Bronchial epithelial cell (primary cell): Measurements from ENCODE around the gene FBXL2. TPM values are rescaled to one million over a fixed set of nuclear protein-coding genes. Genes with fewer than 3 reads are reported as not detected.

Source experiments
- DNase-seq: peaks from one replicate; pipeline ENCODE4 v3.0.0-alpha.2; 2010; ENCODE audit warnings: low read depth
- FAIRE-seq: peaks from 2 replicates; lab custom pipeline; 2011; peaks lifted over from hg19 to GRCh38; lab: Jason Lieb, UNC
- H3K27me3 ChIP-seq: 2 replicates; pipeline ENCODE4 v1.5.1; 2011; ENCODE audit warnings: low read length; ENCODE audit not compliant: control insufficient read depth, insufficient read depth
- H3K36me3 ChIP-seq: 2 replicates; pipeline ENCODE4 v1.5.1; 2011; ENCODE audit warnings: low read length; ENCODE audit not compliant: control insufficient read depth, insufficient read depth
- H3K4me3 ChIP-seq: 2 replicates; pipeline ENCODE4 v1.5.1; 2011; ENCODE audit warnings: mild to moderate bottlenecking, low read depth, low read length, control low read depth
- CTCF ChIP-seq: IDR thresholded peaks from 2 replicates; pipeline ENCODE4 v1.5.1; 2011; ENCODE audit warnings: mild to moderate bottlenecking, moderate library complexity, low read length, control low read depth, inconsistent platforms; ENCODE audit not compliant: insufficient read depth, severe bottlenecking
- total RNA-seq: library from RNA; depleted of rRNA; stranded (reverse); fragments of >200 nt; gene quantifications from 2 replicates; pipeline ENCODE4 v1.2.1, GENCODE V29; 2014

The FBXL2 gene
- total RNA-seq, 1 donor from 2014 or later, result 13.4 TPM

GRCh38 chr3:33388374-33389100, 111.3 kb downstream of the FBXL2 start:
- H3K36me3 ChIP-seq, result peaks cover 10% of the 10 kb centered on the region
- FAIRE-seq (no peak), DNase-seq (no peak)
- TF ChIP-seq CTCF, result no peak
- H3K4me3 ChIP-seq, result no peak overlapping the region
- no peaks in the 10 kb centered on the region for H3K27me3 ChIP-seq

GRCh38 chr3:33389908-33390307, 112.7 kb downstream of the FBXL2 start:
- FAIRE-seq, result no peak
- Histone ChIP-seq H3K36me3 (peaks cover 10% of the 10 kb centered on the region), H3K4me3 (no peak overlapping the region), H3K27me3 (no peaks in the 10 kb centered on the region)
- no peak for DNase-seq
- no peak for TF ChIP-seq CTCF

GRCh38 chr3:33391255-33391995, 114.2 kb downstream of the FBXL2 start:
- H3K36me3 ChIP-seq, result peaks cover 13% of the 10 kb centered on the region
- no peak for DNase-seq
- H3K4me3 ChIP-seq, result no peak overlapping the region
- no peaks in the 10 kb centered on the region for H3K27me3 ChIP-seq
- no peak for TF ChIP-seq CTCF
- FAIRE-seq, result no peak

GRCh38 chr3:33392144-33392543, 114.9 kb downstream of the FBXL2 start:
- H3K36me3 ChIP-seq, result peaks cover 17% of the 10 kb centered on the region
- FAIRE-seq, result no peak

GRCh38 chr3:33392703-33393125, 115.5 kb downstream of the FBXL2 start:
- FAIRE-seq, result no peak
- Histone ChIP-seq H3K27me3 (no peaks in the 10 kb centered on the region), H3K4me3 (no peak overlapping the region), H3K36me3 (peaks cover 19% of the 10 kb centered on the region)
- DNase-seq, result peak; percentile 81
- no peak for TF ChIP-seq CTCF

More at GRCh38 chr3:33392144-33392543, 114.9 kb downstream of the FBXL2 start:
- H3K4me3 ChIP-seq, result no peak overlapping the region
- TF ChIP-seq CTCF, result no peak
- H3K27me3 ChIP-seq, result no peaks in the 10 kb centered on the region
- no peak for DNase-seq
